HG02981 (cell line): ENCODE results near the gene DELE1.
"Not testable (repeated sequence)": the region's sequence is repeated elsewhere in the genome, so short reads cannot be mapped to it uniquely, and the experiment has no call there.

Experiments
- ATAC-seq: cut with Tn5 transposase; IDR thresholded peaks from one replicate; pipeline ENCODE4 v1.9.1; 2021; ENCODE audit warnings: mild to moderate bottlenecking, moderate library complexity; ENCODE audit not compliant: unreplicated experiment

The DELE1 gene

GRCh38 chr5:141883892-141884318 is 39.8 kb upstream of the DELE1 start:
- no peak for ATAC-seq

GRCh38 chr5:141889282-141889871 is 34.3 kb upstream of the DELE1 start:
- no peak for ATAC-seq

DNA sequence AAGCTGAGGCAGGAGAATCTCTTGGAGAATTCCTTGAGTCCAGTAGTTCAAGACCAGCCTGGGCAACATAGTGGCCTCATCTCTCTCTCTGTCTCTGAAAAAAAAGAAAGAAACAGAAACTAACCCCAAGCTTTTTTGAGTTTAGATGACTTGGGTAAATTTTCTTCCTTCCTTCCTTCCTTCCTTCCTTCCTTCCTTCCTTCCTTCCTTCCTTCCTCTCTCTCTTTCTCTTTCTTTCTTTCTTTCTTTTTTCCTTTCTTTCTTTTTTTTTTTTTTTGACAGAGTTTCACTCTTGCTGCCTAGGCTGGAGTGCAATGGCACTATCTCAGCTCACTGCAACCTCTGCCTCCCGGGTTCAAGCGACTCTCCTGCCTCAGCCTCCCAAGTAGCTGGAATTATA is 33.2 kb upstream of the DELE1 start:
- ATAC-seq: not testable (repeated sequence)

DNA sequence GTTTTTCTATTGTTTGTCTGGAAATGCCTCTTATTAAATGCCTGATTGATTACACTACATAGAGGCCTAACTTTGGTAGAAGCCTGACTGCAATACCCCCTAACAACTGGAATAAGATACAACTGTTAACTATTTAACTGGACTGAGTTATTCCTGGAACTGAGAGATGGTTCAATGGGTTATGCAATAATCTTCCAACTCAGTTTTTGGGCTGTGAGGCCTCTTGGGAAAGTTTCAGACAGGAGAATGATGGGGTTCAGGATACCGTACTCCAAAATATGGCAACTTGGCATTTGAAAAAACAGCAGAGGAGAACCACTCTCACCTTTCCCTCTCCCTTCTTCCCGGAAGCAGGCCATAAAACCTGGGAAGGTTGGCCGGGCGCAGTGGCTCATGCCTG is 26.2 kb upstream of the DELE1 start:
- ATAC-seq: no peak

- ATAC-seq: no peak
Measured at GRCh38 chr5:141898448-141899049, 25.1 kb upstream of the DELE1 start.

DNA sequence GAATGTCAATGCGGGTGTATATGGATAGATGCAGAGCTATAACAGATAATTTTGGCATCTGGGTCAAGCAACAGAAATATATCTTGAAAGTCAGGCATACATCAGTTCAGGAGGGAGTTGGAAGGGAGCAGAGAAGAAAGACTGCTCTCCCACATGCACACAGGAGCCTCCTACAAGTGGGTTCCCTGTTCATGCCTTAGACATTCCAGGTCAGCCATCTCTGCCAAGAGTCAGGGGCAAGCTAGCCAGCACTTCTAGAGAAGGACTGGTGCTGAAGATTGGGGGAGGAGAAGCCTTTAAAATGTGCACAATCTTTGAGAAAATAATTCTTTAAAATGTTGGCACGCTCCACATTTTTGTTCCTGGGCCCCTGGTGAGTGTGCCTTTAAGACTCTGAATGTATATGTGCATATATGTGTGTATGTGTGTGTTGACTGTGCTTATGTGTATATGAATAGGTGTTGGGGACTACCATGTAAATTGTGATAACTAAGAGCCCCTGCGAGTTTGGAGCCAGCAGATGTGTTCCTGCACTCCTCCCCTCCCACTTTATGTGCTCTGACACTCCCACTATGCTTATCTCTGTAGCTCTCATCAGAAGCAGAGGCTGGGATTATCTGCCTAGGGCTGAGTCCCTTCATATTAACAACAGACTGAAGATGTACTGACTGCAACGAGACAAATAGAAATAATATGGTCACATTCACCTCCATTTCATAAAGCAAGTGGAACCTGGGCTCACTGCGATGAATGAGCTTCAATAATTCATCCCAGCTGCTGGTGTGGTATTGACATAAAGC is 21.5 kb upstream of the DELE1 start:
- ATAC-seq: no peak

GRCh38 chr5:141903261-141903660 is 20.4 kb upstream of the DELE1 start:
- ATAC-seq: no peak

- ATAC-seq: no peak
Measured at GRCh38 chr5:141904551-141904950, 19.1 kb upstream of the DELE1 start.

DNA sequence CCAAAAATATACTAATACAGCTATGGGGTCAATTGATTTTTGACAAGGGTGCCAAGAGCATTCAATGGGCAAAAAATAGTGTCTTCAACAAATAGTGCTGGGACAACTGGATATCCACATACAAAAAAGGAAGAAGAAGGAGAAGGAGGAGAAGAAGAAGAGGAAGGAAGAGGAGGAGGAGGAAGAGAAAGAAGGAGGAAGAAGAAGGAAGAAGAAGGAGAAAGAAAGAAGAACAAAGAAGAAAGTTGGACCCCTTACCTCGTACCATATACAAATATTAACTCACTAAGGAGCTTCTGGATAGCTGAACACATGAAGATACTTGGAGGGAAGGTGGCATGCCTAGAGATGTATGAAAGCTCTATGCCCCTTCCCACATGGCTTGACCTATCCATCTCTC is 17.2 kb upstream of the DELE1 start:
- no peak for ATAC-seq

GRCh38 chr5:141906972-141907371 is 16.7 kb upstream of the DELE1 start:
- no peak for ATAC-seq

DNA sequence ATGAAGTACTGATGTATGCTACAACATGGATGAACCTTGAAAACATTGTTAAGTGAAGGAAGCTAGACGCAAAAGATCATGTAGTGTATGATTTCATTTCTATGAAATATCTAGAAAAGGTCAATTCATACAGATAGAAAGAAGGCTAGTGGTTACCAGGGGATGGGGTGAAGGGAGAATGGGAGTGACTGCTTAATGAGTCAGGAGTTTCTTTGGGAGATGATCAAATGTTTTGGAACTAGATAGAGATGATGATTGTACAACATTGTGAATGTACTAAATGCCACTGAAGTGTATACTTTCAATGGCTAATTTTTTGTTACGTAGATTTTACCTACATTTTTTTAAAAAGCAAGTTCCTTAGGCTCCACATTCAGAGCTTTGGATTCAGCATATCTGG is 14.9 kb upstream of the DELE1 start:
- no peak for ATAC-seq

DNA sequence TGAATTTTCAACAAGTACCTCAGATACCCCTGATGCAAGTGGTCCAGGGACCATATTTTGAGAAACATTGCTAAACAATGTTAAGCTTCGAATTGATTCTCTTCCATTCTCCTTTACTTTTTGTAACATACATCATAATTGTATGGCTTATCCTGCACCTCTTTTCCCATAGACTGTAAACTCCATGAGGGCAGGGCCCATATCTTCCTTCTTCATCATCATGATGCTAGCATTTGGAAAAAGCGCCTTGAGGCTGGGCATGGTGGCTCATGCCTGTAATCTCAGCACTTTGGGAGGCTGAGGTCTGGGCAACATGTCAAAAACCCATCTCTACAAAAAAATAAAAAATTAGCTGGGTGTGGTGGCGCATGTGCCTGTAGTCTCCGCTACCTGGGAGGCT is 14.5 kb upstream of the DELE1 start:
- ATAC-seq: no peak

DNA sequence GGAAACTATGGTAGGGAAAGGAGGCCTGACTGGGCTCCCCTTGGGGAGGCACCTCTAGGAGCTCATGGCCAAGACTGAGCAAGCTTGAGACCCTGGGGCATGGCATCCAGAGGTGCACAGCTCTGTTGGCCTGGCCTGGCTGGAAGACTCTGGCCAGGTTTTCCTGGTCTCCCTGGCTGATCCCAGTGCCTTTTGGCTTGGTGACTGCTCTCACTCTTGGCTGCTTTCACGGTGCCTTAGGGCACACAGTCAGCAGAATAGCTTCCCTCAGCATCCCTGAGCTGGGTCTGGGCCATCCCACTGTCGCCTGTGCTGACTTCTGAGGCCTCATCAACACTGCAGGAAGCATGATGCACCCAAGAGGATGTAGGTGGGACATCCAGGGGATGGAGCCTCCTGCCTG is 13.4 kb upstream of the DELE1 start:
- ATAC-seq: no peak

- ATAC-seq: no peak
Measured at GRCh38 chr5:141913560-141914198, 10.0 kb upstream of the DELE1 start.

- peak; percentile 74 for ATAC-seq
Measured at GRCh38 chr5:141914199-141914743, 9.4 kb upstream of the DELE1 start.

DNA sequence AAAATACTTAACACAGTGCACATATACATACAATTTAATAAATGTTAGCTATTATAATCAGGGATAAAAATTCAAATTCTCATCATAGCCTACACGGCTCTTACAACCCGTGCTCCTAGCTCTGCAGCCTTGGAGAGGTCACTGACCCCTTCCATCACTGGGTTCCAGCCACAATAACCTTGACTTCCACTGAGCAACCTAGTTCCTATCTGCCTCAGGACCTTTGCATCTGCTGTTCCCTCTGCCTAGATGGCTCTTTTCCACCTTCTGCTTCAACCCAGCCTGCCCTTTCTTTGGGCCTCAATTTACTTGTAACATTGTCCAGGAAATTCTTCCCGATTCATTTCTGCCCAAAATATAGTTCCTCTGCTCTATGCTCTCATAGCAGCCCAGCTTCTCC is 8.9 kb upstream of the DELE1 start:
- ATAC-seq: no peak

DNA sequence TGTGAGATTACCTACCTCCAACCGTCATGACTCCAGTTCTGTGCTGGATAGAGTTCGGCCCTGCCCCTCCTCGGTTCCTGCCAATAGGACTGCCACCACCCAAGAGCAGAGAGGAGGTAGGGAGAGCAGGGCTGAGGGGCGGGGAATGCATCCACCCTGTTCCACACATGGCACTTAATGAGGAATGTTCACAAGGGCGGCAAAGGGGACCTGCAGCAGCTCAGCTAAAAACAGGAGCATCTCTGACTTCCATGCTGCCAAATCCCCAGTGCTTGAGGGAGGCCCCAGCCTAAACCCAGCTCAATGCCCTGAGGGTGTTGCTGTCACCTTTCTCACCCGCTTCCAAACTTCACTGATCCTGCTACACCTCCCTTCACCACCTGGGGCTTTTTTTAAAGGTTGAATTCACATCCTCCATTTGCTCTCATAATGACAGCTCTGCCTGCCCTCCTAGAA is 7.8 kb upstream of the DELE1 start:
- no peak for ATAC-seq

DNA sequence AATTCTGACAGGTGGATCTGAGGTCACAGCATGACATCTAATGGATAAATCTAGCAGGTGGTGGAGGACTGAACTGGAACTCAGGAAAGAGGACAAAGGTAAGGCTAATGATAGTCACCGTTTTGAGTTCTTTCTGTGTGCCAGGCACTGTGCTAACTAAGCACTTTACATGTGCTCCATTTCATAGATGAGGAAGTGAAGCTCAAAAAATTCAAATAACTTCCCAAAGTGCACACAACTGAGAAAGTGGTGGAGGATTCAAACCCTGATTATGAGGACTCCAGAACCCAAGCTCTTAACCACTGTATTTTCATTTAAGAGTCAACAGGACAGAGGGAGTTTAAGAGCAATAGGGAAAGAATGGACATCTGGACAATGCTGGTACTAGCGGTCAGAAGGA is 7.1 kb upstream of the DELE1 start:
- ATAC-seq: no peak

GRCh38 chr5:141917760-141918159 is 5.9 kb upstream of the DELE1 start:
- no peak for ATAC-seq

DNA sequence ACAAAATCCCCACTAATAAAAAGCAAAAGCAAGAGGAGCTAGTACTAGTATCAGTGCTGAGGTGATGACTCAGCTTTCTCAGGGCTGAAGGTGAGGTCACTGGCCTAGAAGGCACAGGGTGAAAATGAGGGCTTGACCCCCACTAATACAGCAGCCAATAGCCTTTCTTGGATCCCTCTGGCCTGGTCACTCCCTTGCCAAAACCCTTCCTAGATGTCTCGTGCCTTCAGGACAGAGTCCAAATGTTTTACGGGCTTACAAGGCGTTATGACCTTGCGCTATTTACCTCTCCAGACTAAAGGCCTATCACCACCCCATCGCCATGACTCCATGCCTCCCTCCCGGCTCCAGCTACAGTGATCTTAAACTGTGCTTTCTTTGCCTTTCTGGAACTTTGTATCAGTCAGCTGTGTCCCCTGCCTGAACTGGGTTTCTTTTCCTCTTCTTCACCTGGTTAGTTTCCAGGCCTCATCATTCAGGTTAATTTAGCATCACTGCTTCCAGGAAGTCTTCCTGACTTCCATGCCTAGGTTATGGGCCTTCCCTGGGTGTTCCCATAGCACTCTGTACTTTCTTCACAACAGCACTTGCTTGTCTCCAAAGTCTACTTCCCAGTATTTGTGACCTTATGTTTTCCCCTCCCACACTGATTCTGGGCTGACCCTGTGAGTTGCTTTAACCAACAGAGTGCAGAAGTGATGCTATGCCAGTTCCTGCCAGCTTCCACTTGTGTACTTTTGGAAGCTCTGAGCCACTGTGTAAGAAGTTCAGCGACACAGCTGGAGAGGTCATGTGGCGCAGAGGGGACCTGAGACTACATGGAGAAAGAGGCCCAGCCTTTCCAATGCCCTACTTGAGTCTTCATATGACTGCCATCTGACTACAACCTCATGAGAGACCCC is 4.2 kb upstream of the DELE1 start:
- no peak for ATAC-seq
